ENCODE results near the gene PALM2AKAP2. TPM values are rescaled to one million over a fixed set of nuclear protein-coding genes. Genes with fewer than 3 reads are reported as not detected.

PALM2AKAP2 gene
- total and polyA plus RNA-seq, 2 donors (not counting 3 experiments of a cell fraction or from before 2014, with no cell fraction given), result 0.01 TPM; not detected in 1

DNA sequence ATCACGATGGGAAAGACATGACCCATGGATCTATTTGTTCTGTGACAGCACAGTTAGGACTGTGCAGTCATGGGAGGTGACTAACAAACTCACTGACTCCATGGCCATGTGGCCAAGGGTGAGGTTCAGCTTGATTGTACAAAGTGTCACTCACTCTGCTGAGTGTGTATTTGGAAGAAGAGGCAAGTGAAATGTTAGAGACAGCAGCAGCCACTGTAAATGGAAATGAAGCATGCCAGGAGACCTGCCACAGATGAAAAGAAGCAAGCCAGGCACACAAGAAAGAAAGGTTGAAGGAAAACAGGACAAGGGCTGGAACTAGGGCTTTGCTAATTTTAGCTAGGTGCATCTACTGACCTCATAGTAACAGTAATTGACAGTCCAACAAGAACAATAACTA, 42.7 kb upstream of the PALM2AKAP2 start:
- no peak for FAIRE-seq
- no TSS peak for BruUV-seq (replicated peaks)
- dilution Hi-C loops (cut with MboI; ENCODE audit: extremely low pct_ligation_motif_present, low sequenced_read_pairs) (no loop called here), intact Hi-C loops (cut with micrococcal nuclease) (no loop called here)
- H4K20me1 ChIP-seq (replicated peaks; ENCODE audit: control insufficient read depth, extremely low read depth, insufficient read depth, low read length), result no peaks in the 10 kb centered on the region
- ChIA-PET CTCF (no interaction called here), POLR2A (no interaction called here)
- no peak for DNase-seq (ENCODE audit: low read depth, low spot score)
- H2AFZ ChIP-seq (ENCODE audit: low read depth, low read length), result no peak overlapping the region
- H3K79me2 ChIP-seq (ENCODE audit: control insufficient read depth, insufficient read depth, low read length), result no peaks in the 10 kb centered on the region
- no peaks in the 10 kb centered on the region for H3K9me3 ChIP-seq (replicated peaks; ENCODE audit: control insufficient read depth, insufficient read depth, low read length)
- H3K4me3 ChIP-seq (replicated peaks in 1 of 3; ENCODE audit: insufficient read depth in 1 of 3, low read depth in 1 of 3, low read length in 3 of 3), result no peak overlapping the region
- peaks cover 0 to 2% of the 10 kb centered on the region in 2 experiments for H3K27me3 ChIP-seq (ENCODE audit: control insufficient read depth in 2 of 2, insufficient read depth in 2 of 2, low read length in 2 of 2)
- H3K36me3 ChIP-seq (ENCODE audit: control insufficient read depth in 2 of 2, extremely low read depth in 1 of 2, insufficient read depth in 2 of 2, low read length in 2 of 2), result no peaks in the 10 kb centered on the region
- TF ChIP-seq EZH2 (IDR thresholded peaks at IDR 0.05; ENCODE audit: borderline replicate concordance, low read depth, low read length, severe bottlenecking) (no peak), POLR2AphosphoS5 (IDR thresholded peaks at IDR 0.05; ENCODE audit: insufficient read depth, low read depth, low read length) (no peak), POLR2A (IDR thresholded peaks at IDR 0.05; ENCODE audit: low read depth, low read length) (no peak), MYC (IDR thresholded peaks at IDR 0.05; ENCODE audit: low read depth, low read length) (no peak), FOS (IDR thresholded peaks at IDR 0.05; ENCODE audit: borderline replicate concordance, insufficient read depth, low read length) (no peak), GATA2 (IDR thresholded peaks at IDR 0.05; ENCODE audit: insufficient read depth, insufficient read length, low read depth, low read length) (no peak), MAX (IDR thresholded peaks at IDR 0.05; ENCODE audit: insufficient read depth, insufficient read length) (no peak)
- TF ChIP-seq, protein P1, sequence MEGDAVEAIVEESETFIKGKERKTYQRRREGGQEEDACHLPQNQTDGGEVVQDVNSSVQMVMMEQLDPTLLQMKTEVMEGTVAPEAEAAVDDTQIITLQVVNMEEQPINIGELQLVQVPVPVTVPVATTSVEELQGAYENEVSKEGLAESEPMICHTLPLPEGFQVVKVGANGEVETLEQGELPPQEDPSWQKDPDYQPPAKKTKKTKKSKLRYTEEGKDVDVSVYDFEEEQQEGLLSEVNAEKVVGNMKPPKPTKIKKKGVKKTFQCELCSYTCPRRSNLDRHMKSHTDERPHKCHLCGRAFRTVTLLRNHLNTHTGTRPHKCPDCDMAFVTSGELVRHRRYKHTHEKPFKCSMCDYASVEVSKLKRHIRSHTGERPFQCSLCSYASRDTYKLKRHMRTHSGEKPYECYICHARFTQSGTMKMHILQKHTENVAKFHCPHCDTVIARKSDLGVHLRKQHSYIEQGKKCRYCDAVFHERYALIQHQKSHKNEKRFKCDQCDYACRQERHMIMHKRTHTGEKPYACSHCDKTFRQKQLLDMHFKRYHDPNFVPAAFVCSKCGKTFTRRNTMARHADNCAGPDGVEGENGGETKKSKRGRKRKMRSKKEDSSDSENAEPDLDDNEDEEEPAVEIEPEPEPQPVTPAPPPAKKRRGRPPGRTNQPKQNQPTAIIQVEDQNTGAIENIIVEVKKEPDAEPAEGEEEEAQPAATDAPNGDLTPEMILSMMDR (IDR thresholded peaks at IDR 0.05; ENCODE audit: extremely low read depth in 1 of 2, insufficient read depth in 1 of 2, low read depth in 1 of 2, low read length in 2 of 2), result no peak
- no peaks in the 10 kb centered on the region for H3K4me1 ChIP-seq (ENCODE audit: control insufficient read depth, extremely low read depth, insufficient read depth, low read length)
- no peak overlapping the region for H3K9ac ChIP-seq (replicated peaks; ENCODE audit: extremely low read depth, insufficient read depth, low read length)
- H3K9me1 ChIP-seq (replicated peaks; ENCODE audit: control insufficient read depth, extremely low read depth, insufficient read depth, low read length), result no peaks in the 10 kb centered on the region
- no peak overlapping the region for H3K4me2 ChIP-seq (ENCODE audit: insufficient read depth, low read length)
- H3K27ac ChIP-seq (ENCODE audit: insufficient read depth, low read depth, low read length), result no peak overlapping the region
